Neuronal stem cell (in vitro differentiated cells): ENCODE data around the gene BCL2L13.
A peak's percentile ranks its signal among the peaks of the same experiment; 100 is the strongest.
"Not testable (repeated sequence)": the region's sequence is repeated elsewhere in the genome, so short reads cannot be mapped to it uniquely, and the experiment has no call there.

Experiments used
- DNase-seq: peaks from one replicate; pipeline ENCODE4 v3.0.0-alpha.2; 2013; ENCODE audit warnings: low spot score
- H2AFZ ChIP-seq: one replicate; pipeline ENCODE4 v1.6.1; 2013; ENCODE audit warnings: mild to moderate bottlenecking, low read length, inconsistent platforms
- H2AK5ac ChIP-seq: 2 replicates; pipeline ENCODE4 v1.6.1; 2013; ENCODE audit warnings: low read depth, mild to moderate bottlenecking, inconsistent platforms, low read length, moderate library complexity, mixed read lengths
- H2BK120ac ChIP-seq: 2 replicates; pipeline ENCODE4 v1.6.1; 2013; ENCODE audit warnings: low read depth, mild to moderate bottlenecking, inconsistent platforms, low read length, moderate library complexity, mixed read lengths
- H2BK12ac ChIP-seq: one replicate; pipeline ENCODE4 v1.6.1; 2013; ENCODE audit warnings: low read length, inconsistent platforms
- H2BK15ac ChIP-seq: 2 replicates; pipeline ENCODE4 v1.6.1; 2013; ENCODE audit warnings: mild to moderate bottlenecking, low read length, inconsistent platforms, mixed read lengths
- H2BK5ac ChIP-seq: one replicate; pipeline ENCODE4 v1.6.1; 2013; ENCODE audit warnings: inconsistent platforms, mild to moderate bottlenecking, low read length, moderate library complexity
- H3K14ac ChIP-seq: one replicate; pipeline ENCODE4 v1.6.1; 2013; ENCODE audit warnings: low read length, inconsistent platforms
- H3K18ac ChIP-seq: 2 replicates; pipeline ENCODE4 v1.6.1; 2013; ENCODE audit warnings: low read length, inconsistent platforms
- H3K23ac ChIP-seq: 2 replicates; pipeline ENCODE4 v1.6.1; 2013; ENCODE audit warnings: low read depth, mild to moderate bottlenecking, mixed read lengths, low read length, inconsistent platforms; ENCODE audit not compliant: poor library complexity
- H3K27ac ChIP-seq: replicated peaks from 3 replicates; pipeline ENCODE4 v1.5.1; 2013; ENCODE audit warnings: low read length, inconsistent platforms
- H3K27me3 ChIP-seq, 3 experiments: 2 replicates each; pipeline ENCODE4 v1.6.1; 2013; ENCODE audit warnings: low read length in 3 of 3, mild to moderate bottlenecking in 2 of 3, inconsistent platforms in 1 of 3, low read depth in 1 of 3, mixed read lengths in 1 of 3, moderate library complexity in 1 of 3; ENCODE audit not compliant: control insufficient read depth in 3 of 3, insufficient read depth in 3 of 3
- H3K36me3 ChIP-seq, 2 donors: replicated peaks in 1 of 2; 2 replicates each; pipeline ENCODE4 v1.6.1; 2013; ENCODE audit warnings: low read length in 2 of 2; ENCODE audit not compliant: control insufficient read depth in 2 of 2, insufficient read depth in 2 of 2
- H3K4ac ChIP-seq: 2 replicates; pipeline ENCODE4 v1.6.1; 2013; ENCODE audit warnings: inconsistent platforms, mild to moderate bottlenecking, low read length, moderate library complexity
- H3K4me1 ChIP-seq, 2 donors: 1 replicate in 1 of 2; 2 replicates in 1 of 2; pipeline ENCODE4 v1.6.1; 2013; ENCODE audit warnings: low read length in 2 of 2, low read depth in 1 of 2; ENCODE audit not compliant: control insufficient read depth in 2 of 2, insufficient read depth in 1 of 2
- H3K4me2 ChIP-seq: one replicate; pipeline ENCODE4 v1.6.1; 2013; ENCODE audit warnings: mild to moderate bottlenecking, low read length, inconsistent platforms; ENCODE audit not compliant: insufficient read depth, poor library complexity, severe bottlenecking
- H3K4me3 ChIP-seq, 2 donors: 2 replicates each; pipeline ENCODE4 v1.5.1; 2013; ENCODE audit warnings: low read length in 2 of 2, mild to moderate bottlenecking in 2 of 2, inconsistent platforms in 1 of 2, moderate library complexity in 1 of 2
- H3K79me1 ChIP-seq: one replicate; pipeline ENCODE4 v1.6.1; 2013; ENCODE audit warnings: low read depth, mild to moderate bottlenecking, inconsistent platforms, low read length, moderate library complexity
- H3K9ac ChIP-seq: one replicate; pipeline ENCODE4 v1.6.1; 2013; ENCODE audit warnings: mild to moderate bottlenecking, low read depth, low read length, inconsistent platforms; ENCODE audit not compliant: poor library complexity
- H3K9me3 ChIP-seq, 2 donors: replicated peaks in 1 of 2; 2 replicates each; pipeline versions ENCODE3 to v1.6.1; 2013; ENCODE audit warnings: low read length in 2 of 2, mild to moderate bottlenecking in 2 of 2, inconsistent platforms in 1 of 2, low read depth in 1 of 2, mixed read lengths in 1 of 2, moderate library complexity in 1 of 2; ENCODE audit not compliant: control insufficient read depth in 2 of 2, insufficient read depth in 1 of 2
- H4K8ac ChIP-seq: one replicate; pipeline ENCODE4 v1.6.1; 2013; ENCODE audit warnings: low read depth, mild to moderate bottlenecking, inconsistent platforms, low read length, moderate library complexity
- H4K91ac ChIP-seq: one replicate; pipeline ENCODE4 v1.6.1; 2013; ENCODE audit warnings: low read length, low read depth, mild to moderate bottlenecking, inconsistent platforms; ENCODE audit not compliant: poor library complexity
- WGBS, 2 donors: extraction: QIAGEN DNeasy Blood & Tissue Kit; methylation state at CpG; one replicate each; pipeline ENCODE4 v1.1.7; 2013; ENCODE audit warnings: missing lambda C conversion rate in 2 of 2, mixed read lengths in 1 of 2; ENCODE audit not compliant: insufficient read length in 2 of 2, insufficient replicate concordance in 1 of 2; ENCODE audit errors: extremely low coverage in 2 of 2; 5-methylcytosine and 5-hydroxymethylcytosine counted together

BCL2L13 gene

DNA sequence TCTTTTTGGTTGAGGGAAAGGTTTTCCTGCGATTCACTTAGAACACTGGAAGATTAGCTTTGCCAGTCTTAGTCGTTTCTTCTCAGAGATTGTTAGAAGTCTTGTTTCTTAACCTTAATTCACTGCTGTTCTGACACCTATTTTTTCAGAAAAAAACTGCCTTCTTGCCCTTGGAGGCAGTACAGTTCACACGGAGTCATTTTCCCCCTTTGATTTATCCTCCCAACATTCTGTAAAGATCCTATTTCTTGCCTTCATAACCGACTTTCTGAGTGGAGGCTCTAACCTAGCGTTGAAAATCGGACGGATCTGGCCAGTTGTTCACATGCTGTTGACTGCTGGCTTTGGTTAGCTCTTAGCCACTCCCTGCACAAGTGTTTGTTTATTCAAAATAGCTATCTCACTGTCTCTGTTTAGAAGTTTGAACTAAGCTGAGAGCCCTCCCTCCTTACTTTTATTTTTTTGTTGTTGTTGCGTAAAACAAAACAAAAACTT lies 737 bp downstream of the BCL2L13 start:
- no peak overlapping the region for H3K18ac ChIP-seq
- no peak overlapping the region for H2BK15ac ChIP-seq
- no peak overlapping the region for H2BK120ac ChIP-seq
- H3K9ac ChIP-seq: peak overlapping the region; percentile 92
- no peak overlapping the region for H4K91ac ChIP-seq
- H3K14ac ChIP-seq: peak overlapping the region; percentile 75
- no peaks in the 10 kb centered on the region for H3K27me3 ChIP-seq
- WGBS, 2 donors: no CpG with 5 or more reads among the region's 8 CpGs
- H3K23ac ChIP-seq: no peak overlapping the region
- H3K4ac ChIP-seq: no peak overlapping the region
- H2BK5ac ChIP-seq: no peak overlapping the region
- H2AFZ ChIP-seq: peak overlapping the region; percentile 93
- H3K27ac ChIP-seq: no peak overlapping the region
- peak overlapping the region; percentile 75 for H3K4me2 ChIP-seq
- no peak overlapping the region for H4K8ac ChIP-seq
- peaks cover 3% of the 10 kb centered on the region for H3K79me1 ChIP-seq
- H3K36me3 ChIP-seq: peaks cover 0 to 18% of the 10 kb centered on the region in 2 donors
- peaks cover 0 to 8% of the 10 kb centered on the region in 2 donors for H3K9me3 ChIP-seq
- H3K4me1 ChIP-seq: peaks cover 3 to 4% of the 10 kb centered on the region in 2 donors
- H2BK12ac ChIP-seq: no peak overlapping the region
- H3K4me3 ChIP-seq: peak overlapping the region; percentile 59 to 96
- no peak overlapping the region for H2AK5ac ChIP-seq
- no peak for DNase-seq

DNA sequence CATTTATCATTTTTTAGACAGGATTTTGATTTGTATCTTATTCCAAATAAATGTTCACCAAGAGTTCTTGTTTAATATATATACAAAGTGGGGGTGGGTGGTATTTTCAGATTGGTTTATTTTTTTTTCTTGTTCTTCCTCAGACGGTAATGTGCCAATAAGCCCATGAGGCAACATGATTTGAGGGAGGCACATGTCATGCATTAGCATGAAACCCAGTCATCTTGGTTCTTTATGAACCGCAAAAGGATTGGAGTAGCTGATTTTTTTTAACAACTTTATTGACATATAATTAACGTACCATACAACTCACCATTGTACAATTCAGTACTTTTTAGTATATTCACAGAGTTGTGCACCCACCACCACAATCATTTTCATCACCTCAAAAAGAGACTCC lies 2.7 kb downstream of the BCL2L13 start:
- no peak overlapping the region for H2BK15ac ChIP-seq
- no peak overlapping the region for H3K23ac ChIP-seq
- no CpG with 5 or more reads among the region's 3 CpGs for WGBS, 2 donors
- no peak overlapping the region for H3K9ac ChIP-seq
- no peak overlapping the region for H2BK120ac ChIP-seq
- H2BK12ac ChIP-seq: no peak overlapping the region
- no peak overlapping the region for H3K4me3 ChIP-seq
- H3K4me1 ChIP-seq: peaks cover 3 to 4% of the 10 kb centered on the region in 2 donors
- no peak overlapping the region for H3K14ac ChIP-seq
- peaks cover 3% of the 10 kb centered on the region for H3K79me1 ChIP-seq
- no peak overlapping the region for H4K8ac ChIP-seq
- H3K4me2 ChIP-seq: no peak overlapping the region
- peaks cover 0 to 8% of the 10 kb centered on the region in 2 donors for H3K9me3 ChIP-seq
- H3K4ac ChIP-seq: no peak overlapping the region
- no peaks in the 10 kb centered on the region for H3K27me3 ChIP-seq
- peaks cover 0 to 27% of the 10 kb centered on the region in 2 donors for H3K36me3 ChIP-seq
- no peak overlapping the region for H4K91ac ChIP-seq
- H2AK5ac ChIP-seq: no peak overlapping the region
- no peak for DNase-seq
- H2AFZ ChIP-seq: no peak overlapping the region
- no peak overlapping the region for H3K27ac ChIP-seq
- no peak overlapping the region for H3K18ac ChIP-seq
- H2BK5ac ChIP-seq: no peak overlapping the region

DNA sequence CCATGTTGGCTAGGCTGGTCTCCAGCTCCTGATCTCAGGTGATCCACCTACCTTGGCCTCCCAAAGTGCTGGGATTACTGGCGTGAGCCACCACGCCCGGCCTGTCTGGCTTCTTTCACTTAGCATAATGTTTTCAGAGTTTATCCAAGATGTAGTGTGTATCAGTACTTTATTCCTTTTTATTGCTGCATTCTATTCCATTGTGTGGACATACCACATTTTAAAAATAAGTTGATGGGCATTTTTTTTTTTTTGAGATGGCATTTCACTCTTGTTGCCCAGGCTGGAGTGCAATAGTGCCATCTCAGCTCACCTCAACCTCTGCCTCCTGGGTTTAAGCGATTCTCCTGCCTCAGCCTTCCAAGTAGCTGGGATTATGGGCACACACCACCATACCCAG lies 3.8 kb downstream of the BCL2L13 start:
- not testable (repeated sequence) for H2BK12ac ChIP-seq

DNA sequence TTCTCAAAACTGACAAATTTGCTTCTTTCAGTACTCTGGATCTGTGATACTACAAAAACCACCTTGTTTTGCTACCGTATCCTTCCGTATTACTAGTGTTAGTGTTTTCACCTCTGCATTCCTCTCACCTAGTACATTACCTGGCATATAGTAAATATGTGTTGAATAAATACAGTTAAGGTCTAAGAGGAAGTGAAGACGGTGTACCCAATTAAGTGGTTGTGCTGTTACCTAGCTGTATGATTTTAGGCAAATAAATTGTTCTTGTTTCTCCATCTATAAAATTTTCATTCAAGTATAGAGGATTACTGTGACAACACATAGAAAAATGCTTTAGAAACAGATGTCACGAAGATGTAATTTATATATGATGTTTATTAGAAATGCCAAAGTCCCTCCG lies 8.9 kb downstream of the BCL2L13 start:
- no peak overlapping the region for H4K8ac ChIP-seq
- no peak overlapping the region for H2BK15ac ChIP-seq
- H2BK12ac ChIP-seq: no peak overlapping the region
- no peak overlapping the region for H3K18ac ChIP-seq
- no peak overlapping the region for H3K4ac ChIP-seq
- no peak overlapping the region for H4K91ac ChIP-seq
- no peak overlapping the region for H3K4me2 ChIP-seq
- H3K36me3 ChIP-seq: peaks cover 0 to 19% of the 10 kb centered on the region in 2 donors
- no peak overlapping the region for H3K23ac ChIP-seq
- DNase-seq: no peak
- H2BK5ac ChIP-seq: no peak overlapping the region
- H3K14ac ChIP-seq: no peak overlapping the region
- H3K4me3 ChIP-seq: no peak overlapping the region
- peaks cover 0 to 3% of the 10 kb centered on the region in 2 donors for H3K9me3 ChIP-seq
- H3K4me1 ChIP-seq: no peaks in the 10 kb centered on the region
- H2AFZ ChIP-seq: no peak overlapping the region
- H3K79me1 ChIP-seq: no peaks in the 10 kb centered on the region
- no CpG with 5 or more reads among the region's 5 CpGs for WGBS, 2 donors
- H3K9ac ChIP-seq: no peak overlapping the region
- no peaks in the 10 kb centered on the region for H3K27me3 ChIP-seq
- H3K27ac ChIP-seq: no peak overlapping the region
- H2BK120ac ChIP-seq: no peak overlapping the region
- no peak overlapping the region for H2AK5ac ChIP-seq

More for the DNA sequence above, 3.8 kb downstream of the BCL2L13 start:
- not testable (repeated sequence) for H4K91ac ChIP-seq, H3K9me3 ChIP-seq, DNase-seq, H2BK15ac ChIP-seq, H3K4me3 ChIP-seq, H3K18ac ChIP-seq, H4K8ac ChIP-seq, H3K4me1 ChIP-seq, H2BK5ac ChIP-seq, H3K4me2 ChIP-seq, H3K27me3 ChIP-seq, H3K27ac ChIP-seq, H3K23ac ChIP-seq, H2AFZ ChIP-seq, H3K14ac ChIP-seq, H3K79me1 ChIP-seq, H2BK120ac ChIP-seq, H3K9ac ChIP-seq, H3K4ac ChIP-seq, H2AK5ac ChIP-seq
- H3K36me3 ChIP-seq: peaks cover 0 to 27% of the 10 kb centered on the region in 2 donors
- no CpG with 5 or more reads among the region's 4 CpGs for WGBS, 2 donors
